T follicular helper cell (primary cell): ENCODE measurements around the gene PRMT2.
"Not testable (repeated sequence)": the region's sequence is repeated elsewhere in the genome, so short reads cannot be mapped to it uniquely, and the experiment has no call there.

Source experiments
- DNase-seq: peaks from one replicate; pipeline ENCODE4 v3.0.0-alpha.2; 2020; ENCODE audit warnings: low read depth

PRMT2 gene

DNA sequence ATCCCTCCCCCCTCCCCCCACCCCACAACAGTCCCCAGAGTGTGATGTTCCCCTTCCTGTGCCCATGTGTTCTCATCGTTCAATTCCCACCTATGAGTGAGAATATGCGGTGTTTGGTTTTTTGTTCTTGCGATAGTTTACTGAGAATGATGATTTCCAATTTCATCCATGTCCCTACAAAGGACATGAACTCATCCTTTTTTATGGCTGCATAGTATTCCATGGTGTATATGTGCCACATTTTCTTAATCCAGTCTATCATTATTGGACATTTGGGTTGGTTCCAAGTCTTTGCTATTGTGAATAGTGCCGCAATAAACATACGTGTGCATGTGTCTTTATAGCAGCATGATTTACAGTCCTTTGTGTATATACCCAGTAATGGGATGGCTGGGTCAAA, 33.4 kb downstream of the PRMT2 start:
- not testable (repeated sequence) for DNase-seq

DNA sequence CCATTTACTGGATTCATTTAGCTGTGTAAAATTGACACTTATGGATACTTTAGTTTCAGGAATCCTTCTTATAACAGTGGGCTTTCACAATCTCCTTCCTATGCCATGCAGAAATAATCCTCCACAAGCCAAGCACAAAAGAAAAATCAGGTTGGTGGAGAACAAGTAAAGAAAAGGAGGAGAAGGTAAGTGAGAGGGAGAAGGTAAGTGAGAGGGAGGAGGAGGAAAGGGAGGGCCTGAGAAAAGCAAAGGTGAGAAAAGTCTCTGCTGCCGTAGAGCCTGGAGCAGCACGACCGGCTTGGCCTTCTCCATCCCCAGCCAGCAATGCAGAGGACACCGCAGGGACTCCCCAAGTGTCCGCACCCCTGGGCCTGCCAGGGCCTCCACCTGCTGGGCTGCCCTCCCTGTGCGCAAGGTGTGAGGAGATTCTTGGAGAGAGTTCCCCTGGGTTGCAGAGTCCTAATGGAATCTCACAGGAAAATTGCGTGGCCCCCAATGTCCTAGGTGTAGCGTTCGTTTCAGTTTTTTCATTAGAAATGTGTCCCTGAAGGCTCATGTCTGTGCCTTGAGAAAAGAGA, 39.0 kb downstream of the PRMT2 start:
- DNase-seq = no peak

DNA sequence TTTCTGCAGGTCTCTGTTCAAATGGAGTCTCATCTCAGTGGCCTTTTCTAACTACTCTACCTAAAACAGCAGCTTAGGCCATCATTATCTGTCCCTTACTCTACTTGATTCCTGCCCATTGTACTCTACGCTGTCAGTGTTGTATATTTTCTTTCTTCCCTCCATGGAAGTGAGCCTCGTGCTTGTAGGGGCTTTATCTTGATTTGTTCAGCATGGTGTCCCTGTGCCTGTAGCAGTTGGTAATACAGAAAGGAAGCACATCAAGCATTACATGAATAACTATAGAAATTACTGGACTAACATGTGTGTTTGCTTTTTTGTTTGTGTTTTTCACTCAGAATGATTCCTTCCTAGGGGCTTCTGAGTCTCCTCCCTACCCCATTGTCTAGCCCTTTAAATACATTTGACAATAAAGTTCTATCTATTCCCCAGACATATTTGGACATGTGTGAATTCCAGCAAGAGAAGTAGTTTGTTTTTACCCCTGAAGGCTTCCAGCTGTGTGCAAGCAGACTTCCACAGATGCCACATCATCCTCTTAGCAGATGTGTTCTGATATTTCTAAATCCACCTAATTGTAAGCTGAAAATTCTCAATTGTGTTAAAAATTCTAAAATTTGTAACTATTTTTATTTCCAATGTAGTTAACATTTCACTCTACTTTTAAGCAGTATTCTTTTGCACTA, 40.3 kb downstream of the PRMT2 start:
- DNase-seq = no peak

DNA sequence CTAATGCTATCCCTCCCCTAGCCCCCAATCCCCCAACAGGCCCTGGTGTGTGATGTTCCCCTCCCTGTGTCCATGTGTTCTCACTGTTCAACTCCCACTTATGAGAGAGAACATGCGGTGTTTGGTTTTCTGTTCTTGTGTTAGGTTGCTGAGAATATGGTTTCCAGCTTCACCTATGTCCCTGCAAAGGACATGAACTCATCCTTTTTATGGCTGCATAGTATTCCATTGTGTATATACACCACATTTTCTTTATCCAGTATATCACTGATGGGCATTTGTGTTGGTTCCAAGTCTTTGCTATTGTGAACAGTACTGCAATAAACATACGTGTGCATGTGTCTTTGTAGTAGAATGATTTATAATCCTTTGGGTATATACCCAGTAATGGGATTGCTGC, 41.1 kb downstream of the PRMT2 start:
- DNase-seq = not testable (repeated sequence)

DNA sequence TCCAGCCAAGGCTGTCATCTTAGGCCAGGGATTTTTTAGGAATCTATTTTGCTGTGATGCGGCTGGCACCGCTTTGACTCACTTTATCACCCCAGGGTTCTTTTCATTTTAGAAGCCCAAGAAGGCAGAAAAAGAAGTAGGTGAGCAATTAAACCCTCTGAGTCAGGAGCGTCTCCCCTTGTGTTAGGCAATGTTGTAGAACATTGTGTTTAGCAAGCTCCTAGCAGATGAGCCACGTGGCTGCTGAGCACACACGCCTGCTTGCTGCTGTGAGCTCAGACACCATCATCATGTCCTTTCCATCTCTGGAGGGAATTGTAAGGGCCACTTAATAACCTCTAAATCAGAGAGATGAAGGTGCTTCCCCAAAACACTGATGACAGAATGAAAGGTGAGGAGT, 46.1 kb downstream of the PRMT2 start:
- not testable (repeated sequence) for DNase-seq

DNA sequence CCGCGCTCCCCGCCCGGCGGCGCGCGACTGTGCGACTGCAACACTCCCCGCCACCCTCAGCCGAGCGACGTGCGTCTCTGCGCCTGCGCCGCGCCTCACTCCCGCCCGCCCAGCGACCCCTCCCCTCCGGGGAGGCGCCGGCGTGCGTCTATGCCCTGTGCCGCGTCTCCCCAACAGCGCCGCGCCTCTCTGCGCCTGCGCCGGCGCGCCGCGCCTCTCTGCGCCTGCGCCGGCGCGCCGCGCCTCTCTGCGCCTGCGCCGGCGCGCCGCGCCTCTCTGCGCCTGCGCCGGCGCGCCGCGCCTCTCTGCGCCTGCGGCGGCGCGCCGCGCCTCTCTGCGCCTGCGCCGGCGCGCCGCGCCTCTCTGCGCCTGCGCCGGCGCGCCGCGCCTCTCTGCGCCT, 63.2 kb downstream of the PRMT2 start:
- DNase-seq = not testable (repeated sequence)

DNA sequence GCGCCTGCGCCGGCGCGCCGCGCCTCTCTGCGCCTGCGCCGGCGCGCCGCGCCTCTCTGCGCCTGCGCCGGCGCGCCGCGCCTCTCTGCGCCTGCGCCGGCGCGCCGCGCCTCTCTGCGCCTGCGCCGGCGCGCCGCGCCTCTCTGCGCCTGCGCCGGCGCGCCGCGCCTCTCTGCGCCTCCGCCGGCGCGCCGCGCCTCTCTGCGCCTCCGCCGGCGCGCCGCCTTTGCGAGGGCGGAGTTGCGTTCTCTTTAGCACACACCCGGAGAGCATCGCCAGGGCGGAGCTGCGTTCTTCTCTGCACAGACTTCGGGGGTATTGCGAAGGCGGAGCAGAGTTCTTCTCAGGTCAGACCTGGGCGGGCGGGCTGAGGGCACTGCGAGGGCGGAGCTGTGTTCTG, 63.6 kb downstream of the PRMT2 start:
- DNase-seq = peak; percentile 17
